Erythroblast (primary cell): ENCODE results near the gene MGAT2.

ENCODE experiments used
- GATA1 ChIP-seq: IDR thresholded peaks from 2 replicates; pipeline ENCODE4 v1.6.1; 2011; ENCODE audit warnings: low read depth, mild to moderate bottlenecking, control low read depth, low read length, moderate library complexity
- POLR2A ChIP-seq: IDR thresholded peaks from 2 replicates; pipeline ENCODE4 v1.6.1; 2011; ENCODE audit warnings: mild to moderate bottlenecking, low read length

DNA sequence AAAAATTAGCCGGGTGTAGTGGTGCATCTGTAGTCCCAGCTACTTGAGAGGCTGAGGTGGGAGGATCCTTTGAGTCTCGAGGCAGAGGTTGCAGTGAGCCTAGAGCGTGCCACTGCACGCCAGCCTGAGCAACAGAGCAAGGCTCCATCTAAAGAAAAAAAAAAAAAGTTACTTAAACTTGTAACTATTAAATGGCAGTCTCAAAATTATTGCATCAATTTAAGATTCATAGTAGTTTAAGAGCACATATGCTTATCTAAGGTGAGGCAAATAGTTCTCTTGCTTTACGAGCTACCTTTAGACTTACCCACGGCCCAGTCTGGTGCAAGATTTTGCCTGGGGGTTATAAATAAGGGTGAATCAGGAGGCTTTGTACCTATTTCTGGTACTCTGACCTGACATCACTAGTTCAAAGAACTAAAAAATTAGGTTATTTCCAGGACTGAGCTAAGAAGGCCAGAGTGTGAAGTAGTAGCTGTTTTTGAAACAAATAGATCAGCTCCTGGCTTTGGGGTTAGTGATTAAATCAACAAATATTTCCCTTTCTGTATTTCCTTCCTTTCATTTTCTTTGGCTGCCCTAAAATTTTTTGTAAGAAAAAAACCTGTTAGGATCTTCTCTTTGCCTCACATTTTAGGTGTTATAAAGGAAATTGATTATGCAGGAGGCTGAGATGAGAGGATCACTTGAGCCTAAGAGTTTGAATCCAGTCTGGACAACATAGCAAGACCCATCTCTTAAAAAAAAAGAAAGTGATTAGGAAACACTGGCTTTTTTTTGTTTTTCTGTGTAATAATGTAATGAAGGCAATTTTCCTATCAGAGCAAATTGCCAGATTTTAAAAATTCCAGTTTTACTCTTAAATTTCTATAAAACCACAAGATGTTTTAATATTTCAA lies 3.6 kb downstream of the MGAT2 start:
- TF ChIP-seq POLR2A = no peak
- TF ChIP-seq GATA1 = no peak
